Left ventricle myocardium inferior (tissue), 1 donor: ENCODE measurements around the gene HSPB7. TPM values are rescaled to one million over a fixed set of nuclear protein-coding genes. Genes with fewer than 3 reads are reported as not detected.

Experiments
- DNase-seq: peaks from one replicate; pipeline ENCODE4 v3.0.0-alpha.2; 2020
- H3K27ac ChIP-seq: fragments of 200-600 bp; replicated peaks from 2 replicates; pipeline ENCODE4 v1.8.0; 2021
- H3K27me3 ChIP-seq: fragments of 200-600 bp; 2 replicates; pipeline ENCODE4 v1.8.0; 2021; ENCODE audit warnings: low read depth
- H3K36me3 ChIP-seq: fragments of 200-600 bp; 2 replicates; pipeline ENCODE4 v1.8.0; 2021
- H3K4me1 ChIP-seq: fragments of 200-600 bp; 2 replicates; pipeline ENCODE4 v1.8.0; 2021
- H3K4me3 ChIP-seq: fragments of 200-600 bp; 2 replicates; pipeline ENCODE4 v1.8.0; 2021; ENCODE audit warnings: mild to moderate bottlenecking, moderate library complexity
- H3K9me3 ChIP-seq: fragments of 200-600 bp; replicated peaks from 2 replicates; pipeline ENCODE4 v1.8.0; 2021
- CTCF ChIP-seq: fragments of 200-600 bp; IDR thresholded peaks from 2 replicates; pipeline ENCODE4 v1.8.0; 2021; ENCODE audit warnings: antibody characterized with exemption, mild to moderate bottlenecking, borderline replicate concordance
- intact Hi-C: fragments of 100-400 bp; cut with micrococcal nuclease; formaldehyde crosslinking; loops from one replicate; pipeline ENCODE4 v1.11.0; 2022
- total RNA-seq: library from RNA; stranded (reverse); fragmentation: NEBNext Ultra II Directional; extraction: Animal tissue kit (Norgen Biotek cat#: 25700); gene quantifications from one replicate; pipeline ENCODE4 v1.2.1, GENCODE V29; 2021
- donor health status: DM: no; HTN: yes; CAD: no; lungs with severe emphysema.

The HSPB7 gene
- total RNA-seq, 1 donor from 2014 or later = 4,061 TPM

- Histone ChIP-seq H3K36me3 (peaks cover 10% of the 10 kb centered on the region), H3K4me3 (peak overlapping the region; percentile 74), H3K4me1 (peaks cover 85% of the 10 kb centered on the region), H3K27me3 (no peaks in the 10 kb centered on the region), H3K27ac (peak overlapping the region; percentile 97), H3K9me3 (no peaks in the 10 kb centered on the region)
- intact Hi-C loops = no loop called here
- no peak for TF ChIP-seq CTCF
- DNase-seq = peak; percentile 54
These were observed 1.6 kb downstream of the HSPB7 start for GRCh38 chr1:16015960-16016901.

- intact Hi-C loops = no loop called here
These were observed 2.4 kb downstream of the HSPB7 start for GRCh38 chr1:16015491-16015890.

GRCh38 chr1:16014509-16015482 lies 3.0 kb downstream of the HSPB7 start:
- intact Hi-C loops = no loop called here
- H3K27ac ChIP-seq = peak overlapping the region; percentile 97
- TF ChIP-seq CTCF = no peak
- H3K4me1 ChIP-seq = peaks cover 71% of the 10 kb centered on the region
- H3K27me3 ChIP-seq = no peaks in the 10 kb centered on the region
- DNase-seq = peak; percentile 63
- peaks cover 10% of the 10 kb centered on the region for H3K36me3 ChIP-seq
- no peaks in the 10 kb centered on the region for H3K9me3 ChIP-seq
- peak overlapping the region; percentile 74 for H3K4me3 ChIP-seq

More at GRCh38 chr1:16015491-16015890, 2.4 kb downstream of the HSPB7 start:
- H3K27ac ChIP-seq = peak overlapping the region; percentile 97
- no peak for TF ChIP-seq CTCF
- peak; percentile 24 for DNase-seq
- no peaks in the 10 kb centered on the region for H3K9me3 ChIP-seq
- H3K4me3 ChIP-seq = peak overlapping the region; percentile 74
- H3K36me3 ChIP-seq = peaks cover 10% of the 10 kb centered on the region
- peaks cover 78% of the 10 kb centered on the region for H3K4me1 ChIP-seq
- no peaks in the 10 kb centered on the region for H3K27me3 ChIP-seq

- peaks cover 63% of the 10 kb centered on the region for H3K4me1 ChIP-seq
- peak overlapping the region; percentile 97 for H3K27ac ChIP-seq
- DNase-seq = no peak
- no peaks in the 10 kb centered on the region for H3K27me3 ChIP-seq
- H3K4me3 ChIP-seq = peak overlapping the region; percentile 74
- H3K36me3 ChIP-seq = peaks cover 10% of the 10 kb centered on the region
- TF ChIP-seq CTCF = no peak
- intact Hi-C loops = no loop called here
- H3K9me3 ChIP-seq = no peaks in the 10 kb centered on the region
These were observed 4.0 kb downstream of the HSPB7 start for GRCh38 chr1:16013908-16014258.

GRCh38 chr1:16013220-16013907 lies 4.5 kb downstream of the HSPB7 start:
- Histone ChIP-seq H3K27ac (peak overlapping the region; percentile 97), H3K27me3 (no peaks in the 10 kb centered on the region), H3K36me3 (peaks cover 10% of the 10 kb centered on the region), H3K4me1 (peaks cover 58% of the 10 kb centered on the region), H3K4me3 (peak overlapping the region; percentile 74), H3K9me3 (no peaks in the 10 kb centered on the region)
- intact Hi-C loops = no loop called here
- peak; percentile 76 for DNase-seq
- TF ChIP-seq CTCF = no peak
